Liver (tissue), 9 donors: Measurements from ENCODE around the gene NCOA3. TPM values are rescaled to one million over a fixed set of nuclear protein-coding genes. Genes with fewer than 3 reads are reported as not detected.
A peak's percentile ranks its signal among the peaks of the same experiment; 100 is the strongest.
"Not testable (repeated sequence)": the region's sequence is repeated elsewhere in the genome, so short reads cannot be mapped to it uniquely, and the experiment has no call there.

Experiments used
- DNase-seq: peaks from one replicate; pipeline ENCODE4 v3.0.0-alpha.2; 2017; ENCODE audit warnings: low spot score
- H3K27ac ChIP-seq, 2 donors: one replicate each; pipeline ENCODE4 v1.7.0; 2013; ENCODE audit warnings: inconsistent platforms in 2 of 2, low read length in 2 of 2, control low read depth in 1 of 2, low read depth in 1 of 2, mild to moderate bottlenecking in 1 of 2
- H3K27me3 ChIP-seq, 4 donors: one replicate each; pipeline versions ENCODE4 v1.6.1 to v1.7.0; 2013; ENCODE audit warnings: low read length in 3 of 4, inconsistent platforms in 1 of 4, mild to moderate bottlenecking in 1 of 4, moderate library complexity in 1 of 4; ENCODE audit not compliant: control insufficient read depth in 4 of 4, insufficient read depth in 4 of 4
- H3K36me3 ChIP-seq, 4 donors: one replicate each; pipeline versions ENCODE4 v1.6.1 to v1.7.0; 2013; ENCODE audit warnings: low read length in 3 of 4, mild to moderate bottlenecking in 3 of 4, low read depth in 1 of 4, moderate library complexity in 1 of 4; ENCODE audit not compliant: control insufficient read depth in 4 of 4, insufficient read depth in 3 of 4
- H3K4me1 ChIP-seq, 4 donors: one replicate each; pipeline versions ENCODE4 v1.6.1 to v1.7.0; 2013; ENCODE audit warnings: low read length in 3 of 4, mild to moderate bottlenecking in 3 of 4, moderate library complexity in 1 of 4; ENCODE audit not compliant: control insufficient read depth in 4 of 4, insufficient read depth in 4 of 4
- H3K4me3 ChIP-seq, 3 donors: one replicate each; pipeline versions ENCODE4 v1.6.1 to v1.7.0; 2013; ENCODE audit warnings: low read length in 3 of 3, control low read depth in 1 of 3, low read depth in 1 of 3, mild to moderate bottlenecking in 1 of 3
- H3K9ac ChIP-seq, 2 donors: one replicate each; pipeline ENCODE4 v1.7.0; 2013; ENCODE audit warnings: low read length in 2 of 2, mild to moderate bottlenecking in 2 of 2, moderate library complexity in 2 of 2, control low read depth in 1 of 2, low read depth in 1 of 2
- H3K9me3 ChIP-seq, 4 donors: one replicate each; pipeline versions ENCODE4 v1.6.1 to v1.7.0; 2013; ENCODE audit warnings: low read length in 3 of 4; ENCODE audit not compliant: control insufficient read depth in 4 of 4
- EGR1 ChIP-seq, 2 donors: IDR thresholded peaks; 2 replicates each; pipeline ENCODE4 v1.6.1; 2016 to 2018; ENCODE audit warnings: antibody characterized with exemption in 2 of 2, low read depth in 2 of 2
- FOXA2 ChIP-seq: IDR thresholded peaks from 2 replicates; pipeline ENCODE4 v1.6.1; 2016; ENCODE audit warnings: antibody characterized with exemption
- GABPA ChIP-seq, 2 donors: IDR thresholded peaks in 1 of 2; conservative IDR thresholded peaks in 1 of 2; 2 replicates each; pipeline ENCODE4 v1.6.1; 2016; ENCODE audit warnings: antibody characterized with exemption in 2 of 2, mild to moderate bottlenecking in 1 of 2, moderate library complexity in 1 of 2
- HNF4A ChIP-seq, 2 donors: conservative IDR thresholded peaks; 2 replicates each; pipeline ENCODE4 v1.6.1; 2016; ENCODE audit warnings: antibody characterized with exemption in 2 of 2, mild to moderate bottlenecking in 2 of 2
- HNF4G ChIP-seq: IDR thresholded peaks from 2 replicates; pipeline ENCODE4 v1.6.1; 2016; ENCODE audit warnings: antibody characterized with exemption
- JUND ChIP-seq, 2 donors: IDR thresholded peaks; 2 replicates each; pipeline ENCODE4 v1.6.1; 2016; ENCODE audit warnings: antibody characterized with exemption in 2 of 2
- MAX ChIP-seq: IDR thresholded peaks from 2 replicates; pipeline ENCODE4 v1.6.1; 2016; ENCODE audit warnings: antibody characterized with exemption
- NR2F2 ChIP-seq: IDR thresholded peaks from 2 replicates; pipeline ENCODE4 v1.6.1; 2016; ENCODE audit warnings: antibody characterized with exemption
- RAD21 ChIP-seq, 2 donors: IDR thresholded peaks; 2 replicates each; pipeline ENCODE4 v1.6.1; 2016; ENCODE audit warnings: antibody characterized with exemption in 2 of 2, mild to moderate bottlenecking in 2 of 2
- REST ChIP-seq: IDR thresholded peaks from 2 replicates; pipeline ENCODE4 v1.6.1; 2016; ENCODE audit warnings: antibody characterized with exemption, mild to moderate bottlenecking
- TAF1 ChIP-seq: conservative IDR thresholded peaks from 2 replicates; pipeline ENCODE4 v1.6.1; 2016; ENCODE audit warnings: antibody characterized with exemption, mild to moderate bottlenecking
- YY1 ChIP-seq: IDR thresholded peaks from 2 replicates; pipeline ENCODE4 v1.6.1; 2016; ENCODE audit warnings: antibody characterized with exemption, mild to moderate bottlenecking
- WGBS: extraction: QIAGEN DNeasy Blood & Tissue Kit; methylation state at CpG from one replicate; pipeline ENCODE4 v1.1.7; 2013; 5-methylcytosine and 5-hydroxymethylcytosine counted together
- polyA plus RNA-seq, 2 donors: library from polyadenylated mRNA; stranded (reverse) in 1 of 2; unstranded in 1 of 2; fragments of 200-250 nt in 1 of 2; fragments of >200 nt in 1 of 2; fragmentation: Nextera tagmentation in 1 of 2; extraction: Ambion mirVana in 1 of 2; gene quantifications; one replicate each; pipeline versions ENCODE4 v1.2.1 to v1.2.3, GENCODE V29; 2013 to 2015
- total RNA-seq, 2 donors: library from RNA; depleted of rRNA; stranded (reverse); fragments of >200 nt; gene quantifications; one replicate each; pipeline ENCODE4 v1.2.3, GENCODE V29; 2014
- TF ChIP-seq, protein P1 (sequence below): IDR thresholded peaks from 2 replicates; pipeline ENCODE4 v1.6.1; 2016; ENCODE audit warnings: antibody characterized with exemption
- TF ChIP-seq, protein P2 (sequence below): fragments of 150-350 bp; IDR thresholded peaks from 2 replicates; pipeline ENCODE4 v1.5.1; 2017; ENCODE audit warnings: improper control_type of control experiment, low read depth, low read length; ENCODE audit not compliant: missing input control
- TF ChIP-seq, protein P3 (sequence below): IDR thresholded peaks from 2 replicates; pipeline ENCODE4 v1.6.1; 2016; ENCODE audit warnings: antibody characterized with exemption
- donor health status: healthy.
- donor health status: healthy.
- donor health status: healthy.
- donor health status: healthy.
- donor health status: healthy.

NCOA3 gene
- total and polyA plus RNA-seq, 4 donors, result 3.8 to 18.2 (median 8.9) TPM

DNA sequence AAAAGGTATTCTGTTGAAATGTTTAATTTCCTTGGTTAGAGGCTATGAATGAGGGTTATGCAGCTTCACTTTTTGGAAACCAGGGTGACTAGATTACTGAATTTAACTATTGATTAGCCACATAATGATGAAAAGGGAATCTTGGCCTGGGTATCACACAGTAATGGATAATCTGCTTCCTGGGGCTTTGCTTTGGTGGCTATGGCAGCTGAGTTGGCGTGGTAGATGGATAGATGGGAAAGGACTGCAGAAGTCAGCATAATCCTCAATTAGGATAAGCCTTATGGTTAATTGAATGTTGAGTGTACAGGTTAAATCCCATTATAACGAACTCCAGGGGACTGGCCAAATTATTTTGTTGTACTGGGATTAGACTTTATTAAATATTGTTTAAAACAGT is 5.2 kb downstream of the NCOA3 start:
- Histone ChIP-seq H3K4me3 (no peak overlapping the region), H3K27me3 (no peaks in the 10 kb centered on the region), H3K36me3 (no peaks in the 10 kb centered on the region), H3K9me3 (no peaks in the 10 kb centered on the region), H3K9ac (no peak overlapping the region), H3K4me1 (peaks cover 7 to 46% (median 24%) of the 10 kb centered on the region in 4 donors), H3K27ac (no peak overlapping the region)
- 47% methylated on average over 2 of the region's 2 CpGs for WGBS
- DNase-seq, result no peak
- TF ChIP-seq EGR1 (IDR thresholded peaks at IDR 0.05; ENCODE audit: low read depth in 2 of 2) (no peak), REST (no peak)
- TF ChIP-seq, protein P1, sequence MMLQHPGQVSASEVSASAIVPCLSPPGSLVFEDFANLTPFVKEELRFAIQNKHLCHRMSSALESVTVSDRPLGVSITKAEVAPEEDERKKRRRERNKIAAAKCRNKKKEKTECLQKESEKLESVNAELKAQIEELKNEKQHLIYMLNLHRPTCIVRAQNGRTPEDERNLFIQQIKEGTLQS, result no peak

- H3K36me3 ChIP-seq, H3K9ac ChIP-seq, H3K27me3 ChIP-seq, H3K27ac ChIP-seq, DNase-seq, H3K9me3 ChIP-seq, H3K4me3 ChIP-seq: not testable (repeated sequence)
- WGBS, result 87% methylated on average over 9 of the region's 9 CpGs
- H3K4me1 ChIP-seq, result peaks cover 7 to 46% (median 24%) of the 10 kb centered on the region in 4 donors
Measured at GRCh38 chr20:47507275-47507981, 5.7 kb downstream of the NCOA3 start.

GRCh38 chr20:47508278-47508677 is 6.6 kb downstream of the NCOA3 start:
- no peak overlapping the region for H3K9ac ChIP-seq
- H3K4me1 ChIP-seq, result peaks cover 7 to 38% (median 22%) of the 10 kb centered on the region in 4 donors
- no peak overlapping the region for H3K4me3 ChIP-seq
- no peak for DNase-seq
- peak overlapping the region in 1 of 2 donors; percentile 35 for H3K27ac ChIP-seq
- H3K9me3 ChIP-seq, result no peaks in the 10 kb centered on the region
- no peaks in the 10 kb centered on the region for H3K27me3 ChIP-seq
- no peaks in the 10 kb centered on the region for H3K36me3 ChIP-seq
- no peak for TF ChIP-seq MAX
- no peak for TF ChIP-seq REST
- TF ChIP-seq TAF1, result no peak
- TF ChIP-seq NR2F2, result no peak
- TF ChIP-seq HNF4G, result no peak
- TF ChIP-seq, protein P2, sequence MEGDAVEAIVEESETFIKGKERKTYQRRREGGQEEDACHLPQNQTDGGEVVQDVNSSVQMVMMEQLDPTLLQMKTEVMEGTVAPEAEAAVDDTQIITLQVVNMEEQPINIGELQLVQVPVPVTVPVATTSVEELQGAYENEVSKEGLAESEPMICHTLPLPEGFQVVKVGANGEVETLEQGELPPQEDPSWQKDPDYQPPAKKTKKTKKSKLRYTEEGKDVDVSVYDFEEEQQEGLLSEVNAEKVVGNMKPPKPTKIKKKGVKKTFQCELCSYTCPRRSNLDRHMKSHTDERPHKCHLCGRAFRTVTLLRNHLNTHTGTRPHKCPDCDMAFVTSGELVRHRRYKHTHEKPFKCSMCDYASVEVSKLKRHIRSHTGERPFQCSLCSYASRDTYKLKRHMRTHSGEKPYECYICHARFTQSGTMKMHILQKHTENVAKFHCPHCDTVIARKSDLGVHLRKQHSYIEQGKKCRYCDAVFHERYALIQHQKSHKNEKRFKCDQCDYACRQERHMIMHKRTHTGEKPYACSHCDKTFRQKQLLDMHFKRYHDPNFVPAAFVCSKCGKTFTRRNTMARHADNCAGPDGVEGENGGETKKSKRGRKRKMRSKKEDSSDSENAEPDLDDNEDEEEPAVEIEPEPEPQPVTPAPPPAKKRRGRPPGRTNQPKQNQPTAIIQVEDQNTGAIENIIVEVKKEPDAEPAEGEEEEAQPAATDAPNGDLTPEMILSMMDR, result no peak
- no peak for TF ChIP-seq EGR1 (IDR thresholded peaks at IDR 0.05; ENCODE audit: low read depth in 2 of 2)
- TF ChIP-seq YY1, result no peak
- no peak for TF ChIP-seq HNF4A (conservative IDR thresholded peaks at IDR 0.05)
- no peak for TF ChIP-seq JUND (IDR thresholded peaks at IDR 0.05)
- no peak for TF ChIP-seq FOXA2
- TF ChIP-seq, protein P1, result no peak
- no peak for TF ChIP-seq RAD21 (IDR thresholded peaks at IDR 0.05)
- no peak for TF ChIP-seq GABPA (IDR thresholded peaks at IDR 0.05 in 1 of 2, conservative IDR thresholded peaks at IDR 0.05 in 1 of 2)
- TF ChIP-seq, protein P3, sequence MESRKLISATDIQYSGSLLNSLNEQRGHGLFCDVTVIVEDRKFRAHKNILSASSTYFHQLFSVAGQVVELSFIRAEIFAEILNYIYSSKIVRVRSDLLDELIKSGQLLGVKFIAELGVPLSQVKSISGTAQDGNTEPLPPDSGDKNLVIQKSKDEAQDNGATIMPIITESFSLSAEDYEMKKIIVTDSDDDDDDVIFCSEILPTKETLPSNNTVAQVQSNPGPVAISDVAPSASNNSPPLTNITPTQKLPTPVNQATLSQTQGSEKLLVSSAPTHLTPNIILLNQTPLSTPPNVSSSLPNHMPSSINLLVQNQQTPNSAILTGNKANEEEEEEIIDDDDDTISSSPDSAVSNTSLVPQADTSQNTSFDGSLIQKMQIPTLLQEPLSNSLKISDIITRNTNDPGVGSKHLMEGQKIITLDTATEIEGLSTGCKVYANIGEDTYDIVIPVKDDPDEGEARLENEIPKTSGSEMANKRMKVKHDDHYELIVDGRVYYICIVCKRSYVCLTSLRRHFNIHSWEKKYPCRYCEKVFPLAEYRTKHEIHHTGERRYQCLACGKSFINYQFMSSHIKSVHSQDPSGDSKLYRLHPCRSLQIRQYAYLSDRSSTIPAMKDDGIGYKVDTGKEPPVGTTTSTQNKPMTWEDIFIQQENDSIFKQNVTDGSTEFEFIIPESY, result no peak
